HEK293 (cell line): ENCODE data around the gene KRT38.

ENCODE experiments used
- WT1 ChIP-seq: fragments of 450-650 bp; formaldehyde crosslinking; IDR thresholded peaks from 2 replicates; pipeline ENCODE4 v1.5.1; 2016; ENCODE audit warnings: missing biosample characterization, missing genetic modification characterization
- ZNF830 ChIP-seq: fragments of 450-650 bp; IDR thresholded peaks from 2 replicates; pipeline ENCODE4 v1.5.0; 2018; ENCODE audit warnings: missing biosample characterization, missing genetic modification characterization, low read depth, mild to moderate bottlenecking, moderate library complexity

GRCh38 chr17:41394254-41394996 is 46.4 kb downstream of the KRT38 start:
- no peak for TF ChIP-seq WT1 (tag by site-specific recombination)
- TF ChIP-seq ZNF830: no peak
